Astrocyte (in vitro differentiated cells and primary cell): ENCODE measurements around the gene RASL12.

Source experiments
- CTCF ChIP-seq: IDR thresholded peaks from 2 replicates; pipeline ENCODE4 v1.5.1; 2011; ENCODE audit warnings: low read depth, mild to moderate bottlenecking, inconsistent platforms, low read length, moderate library complexity; ENCODE audit not compliant: insufficient read depth
- EZH2 ChIP-seq: IDR thresholded peaks from 2 replicates; pipeline ENCODE4 v1.6.1; 2012; ENCODE audit warnings: mild to moderate bottlenecking, low read length, inconsistent platforms; ENCODE audit not compliant: insufficient read depth

DNA sequence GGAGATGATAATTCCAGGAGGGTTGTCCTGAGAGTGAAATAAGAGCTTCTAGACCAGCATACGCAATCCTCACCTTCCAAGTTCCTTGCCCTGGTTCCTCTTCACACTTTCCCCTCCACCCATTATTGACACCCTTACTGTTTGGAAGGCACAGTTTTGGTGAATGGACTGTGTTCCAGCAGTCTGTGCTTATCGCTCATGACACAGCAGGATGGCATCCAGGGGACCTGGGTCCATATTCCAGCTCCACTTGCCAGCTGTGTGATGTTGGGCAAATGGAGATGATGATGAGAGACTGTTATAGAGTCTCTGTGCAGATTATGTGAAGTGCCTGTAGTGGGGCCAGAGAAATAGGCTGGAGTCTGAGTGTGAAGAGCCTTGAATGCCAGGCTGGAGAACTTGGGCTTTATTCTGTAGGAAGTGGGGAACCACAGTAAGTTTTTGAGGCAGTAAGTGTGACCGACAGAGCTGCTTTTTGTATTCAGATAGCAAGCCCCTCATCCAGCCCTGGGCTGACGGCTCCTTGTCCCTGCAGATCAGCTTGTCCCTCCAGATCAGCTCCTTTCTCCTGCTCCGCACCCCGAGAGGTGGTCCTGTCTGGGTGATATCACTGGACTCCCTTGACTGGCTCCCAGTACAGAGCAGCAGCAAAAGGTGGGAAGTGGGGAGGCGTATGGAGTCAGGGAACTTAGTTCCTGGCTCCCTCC lies 16.9 kb upstream of the RASL12 start:
- no peak for TF ChIP-seq EZH2
- no peak for TF ChIP-seq CTCF
